K562 (cell line): ENCODE results near the gene CHD2. TPM values are rescaled to one million over a fixed set of nuclear protein-coding genes. Genes with fewer than 3 reads are reported as not detected.

ENCODE experiments used
- ATAC-seq: fragments of 200-7000 bp; cut with Tn5 transposase; 3 replicates; pipeline ENCODE4 v1.9.1; 2020; ENCODE audit warnings: moderate library complexity
- BruUV-seq: library from RNA; stranded (reverse); fragments of 400-500 nt; replicated peaks from 2 replicates; lab custom pipeline; 2021; lab: Mats Ljungman, UMichigan
- CTCF ChIA-PET: fragments of 300-600 bp; formaldehyde crosslinking; extraction: SDS; loops from one replicate; lab custom pipeline; 2021; ENCODE audit warnings: low intra/inter-chr PET ratio; lab: Yijun Ruan, JAX
- POLR2A ChIA-PET: fragments of 300-600, 350-650 bp; sonication (Branson Sonifier 250); formaldehyde crosslinking; extraction: SDS; loops from one replicate; lab custom pipeline; 2021; ENCODE audit warnings: antibody characterized with exemption, inconsistent platforms; lab: Yijun Ruan, JAX
- DNase-seq, 4 experiments: peaks; one replicate each; pipeline versions ENCODE4 v3.0.0 to v3.0.0-alpha.2; 2011 to 2018; ENCODE audit warnings: low spot score in 3 of 4, mixed read lengths in 3 of 4; ENCODE audit errors: extremely low read depth in 1 of 4
- FAIRE-seq: peaks from 2 replicates; lab custom pipeline; 2011; peaks lifted over from hg19 to GRCh38; lab: Jason Lieb, UNC
- H2AFZ ChIP-seq: 2 replicates; pipeline ENCODE4 v1.6.0; 2011; ENCODE audit warnings: low read depth, low read length, control low read depth, inconsistent platforms
- H3K27ac ChIP-seq: fragments of 200-600 bp; 3 replicates; pipeline ENCODE4 v1.8.0; 2011; ENCODE audit warnings: low read depth, mild to moderate bottlenecking, control low read depth, inconsistent platforms, low read length, moderate library complexity, mixed read lengths; ENCODE audit errors: extremely low read depth
- H3K27me3 ChIP-seq, 2 experiments: fragments of 300-600 bp in 1 of 2; 2 replicates in 1 of 2; 3 replicates in 1 of 2; pipeline versions ENCODE4 v1.6.0 to v1.8.0; 2011; ENCODE audit warnings: inconsistent platforms in 2 of 2, low read length in 2 of 2, mild to moderate bottlenecking in 1 of 2, mixed read lengths in 1 of 2, moderate library complexity in 1 of 2; ENCODE audit not compliant: control insufficient read depth in 2 of 2, insufficient read depth in 2 of 2
- H3K36me3 ChIP-seq: fragments of 300-600 bp; 3 replicates; pipeline ENCODE4 v1.8.0; 2011; ENCODE audit warnings: mild to moderate bottlenecking, low read length, inconsistent platforms; ENCODE audit not compliant: control insufficient read depth, insufficient read depth
- H3K4me1 ChIP-seq, 2 experiments: fragments of 200-600 bp in 1 of 2; replicated peaks in 1 of 2; 2 replicates in 1 of 2; 3 replicates in 1 of 2; pipeline versions ENCODE4 v1.5.1 to v1.8.0; 2011; ENCODE audit warnings: inconsistent platforms in 2 of 2, low read length in 2 of 2, mild to moderate bottlenecking in 1 of 2, mixed read lengths in 1 of 2, moderate library complexity in 1 of 2; ENCODE audit not compliant: control insufficient read depth in 2 of 2, insufficient read depth in 2 of 2
- H3K4me2 ChIP-seq: 2 replicates; pipeline ENCODE4 v1.6.1; 2011; ENCODE audit warnings: low read length, control low read depth, inconsistent platforms, mixed read lengths; ENCODE audit not compliant: insufficient read depth
- H3K4me3 ChIP-seq: fragments of 200-600 bp; sonication (generic), shearing (Covaris generic); 2 replicates; pipeline ENCODE4 v1.5.1; 2016; ENCODE audit warnings: control low read depth, inconsistent platforms
- H3K79me2 ChIP-seq: fragments of 200-600 bp; 3 replicates; pipeline ENCODE4 v1.8.0; 2011; ENCODE audit warnings: low read length, inconsistent platforms; ENCODE audit not compliant: control insufficient read depth, insufficient read depth
- H3K9ac ChIP-seq, 2 experiments: 2 replicates each; pipeline versions ENCODE4 v1.6.0 to v1.6.1; 2011; ENCODE audit warnings: low read depth in 2 of 2, low read length in 2 of 2, control low read depth in 1 of 2, inconsistent platforms in 1 of 2, mild to moderate bottlenecking in 1 of 2, mixed read lengths in 1 of 2; ENCODE audit not compliant: insufficient read depth in 1 of 2
- H3K9me1 ChIP-seq: one replicate; pipeline ENCODE4 v1.6.0; 2011; ENCODE audit warnings: inconsistent platforms, mild to moderate bottlenecking, low read length, moderate library complexity; ENCODE audit not compliant: control insufficient read depth, insufficient read depth
- H3K9me3 ChIP-seq: replicated peaks from 2 replicates; pipeline ENCODE4 v1.5.1; 2011; ENCODE audit warnings: low read depth, low read length, inconsistent platforms; ENCODE audit not compliant: control insufficient read depth, insufficient read depth
- H4K20me1 ChIP-seq: replicated peaks from 2 replicates; pipeline ENCODE4 v1.6.1; 2011; ENCODE audit warnings: low read length, inconsistent platforms, mixed read lengths; ENCODE audit not compliant: control insufficient read depth, insufficient read depth
- EGR1 ChIP-seq: fragments of 450-650 bp; conservative IDR thresholded peaks from 2 replicates; pipeline ENCODE4 v1.6.1; 2017; ENCODE audit warnings: mild to moderate bottlenecking
- IRF2 ChIP-seq: sonication (generic); formaldehyde crosslinking; IDR thresholded peaks from 2 replicates; pipeline ENCODE4 v1.8.1; 2022; ENCODE audit warnings: mild to moderate bottlenecking, missing genetic modification reagents
- MCM7 ChIP-seq, 2 experiments: fragments of 450-650 bp; IDR thresholded peaks; 2 replicates each; pipeline ENCODE4 v1.6.1; 2016 to 2018
- NR2F6 ChIP-seq: fragments of 450-650 bp; formaldehyde crosslinking; IDR thresholded peaks from 2 replicates; pipeline ENCODE4 v1.4.0; 2020; ENCODE audit warnings: mild to moderate bottlenecking
- POLR2B ChIP-seq: fragments of 450-650 bp; IDR thresholded peaks from 2 replicates; pipeline ENCODE4 v1.6.1; 2018; ENCODE audit warnings: low read depth; ENCODE audit not compliant: partially characterized antibody
- POLR2H ChIP-seq: IDR thresholded peaks from 2 replicates; pipeline ENCODE4 v1.6.1; 2016; ENCODE audit warnings: missing genetic modification characterization, low read depth, mild to moderate bottlenecking, control low read depth, missing compliant biosample characterization, moderate library complexity
- POLR3G ChIP-seq: IDR thresholded peaks from 2 replicates; pipeline ENCODE4 v1.6.1; 2011; ENCODE audit not compliant: insufficient read length, insufficient replicate concordance; ENCODE audit errors: extremely low read depth
- STAG1 ChIP-seq: sonication (generic); formaldehyde crosslinking; IDR thresholded peaks from 2 replicates; pipeline ENCODE4 v1.5.0; 2020; ENCODE audit warnings: missing genetic modification reagents, borderline replicate concordance
- TFAM ChIP-seq: fragments of 250-450 bp; sonication (Bioruptor Pico); conservative IDR thresholded peaks from 2 replicates; pipeline ENCODE4 v1.5.0; 2021; ENCODE audit warnings: mild to moderate bottlenecking, moderate library complexity
- WGBS: fragments of 100-300 bp; shearing (Covaris generic); methylation state at CpG from one replicate; pipeline ENCODE4 v1.1.6; 2016; ENCODE audit warnings: low coverage, mixed read lengths; ENCODE audit not compliant: insufficient coverage; ENCODE audit errors: missing lambda C conversion rate; 5-methylcytosine and 5-hydroxymethylcytosine counted together
- in situ Hi-C: fragments of 300-500 bp; cut with MboI; formaldehyde crosslinking; loops from 4 replicates; pipeline ENCODE4 v1.15.0; 2018; ENCODE audit warnings: inconsistent platforms, mixed read lengths
- intact Hi-C: fragments of 100-400 bp; cut with micrococcal nuclease; formaldehyde crosslinking; loops from 2 replicates; pipeline ENCODE4 v1.14.2; 2022
- polyA plus RNA-seq, 8 experiments: library from polyadenylated mRNA; depleted of rRNA in 4 of 8; stranded (reverse) in 5 of 8; unstranded in 3 of 8; fragments of >200 nt; fragmentation: Nextera tagmentation in 2 of 8; fragmentation: Illumina TruSeq in 1 of 8; extraction: Ambion mirVana in 2 of 8; extraction: Trizol in 1 of 8; gene quantifications; 2 replicates each; pipeline versions ENCODE4 v1.2.1 to v1.2.3, GENCODE V29; 2011 to 2014; ENCODE audit warnings: inconsistent platforms in 1 of 8, missing spikeins in 1 of 8
- total RNA-seq, 7 experiments: library from RNA; depleted of rRNA in 6 of 7; stranded (reverse); fragments of >200 nt in 6 of 7; fragmentation: Illumina TruSeq in 2 of 7; extraction: Trizol in 2 of 7; gene quantifications; 2 replicates each; pipeline versions ENCODE4 v1.2.1 to v1.2.3, GENCODE V29; 2011 to 2021; ENCODE audit warnings: low replicate concordance in 1 of 7
- TF ChIP-seq, protein P1 (sequence below): fragments of 450-650 bp; IDR thresholded peaks from 2 replicates; pipeline ENCODE4 v1.6.1; 2017; ENCODE audit warnings: antibody characterized with exemption, mild to moderate bottlenecking
- TF ChIP-seq, protein P2 (sequence below): fragments of 200-800 bp; sonication (Bioruptor generic); IDR thresholded peaks from 2 replicates; pipeline ENCODE4 v1.6.1; 2017; ENCODE audit warnings: missing genetic modification characterization, missing compliant biosample characterization

The CHD2 gene
- total and polyA plus RNA-seq, 9 of the 15 experiments (the other 6 are each of a cell fraction or from before 2014, with no cell fraction given), result 38.9 to 70.8 (median 56.2) TPM

DNA sequence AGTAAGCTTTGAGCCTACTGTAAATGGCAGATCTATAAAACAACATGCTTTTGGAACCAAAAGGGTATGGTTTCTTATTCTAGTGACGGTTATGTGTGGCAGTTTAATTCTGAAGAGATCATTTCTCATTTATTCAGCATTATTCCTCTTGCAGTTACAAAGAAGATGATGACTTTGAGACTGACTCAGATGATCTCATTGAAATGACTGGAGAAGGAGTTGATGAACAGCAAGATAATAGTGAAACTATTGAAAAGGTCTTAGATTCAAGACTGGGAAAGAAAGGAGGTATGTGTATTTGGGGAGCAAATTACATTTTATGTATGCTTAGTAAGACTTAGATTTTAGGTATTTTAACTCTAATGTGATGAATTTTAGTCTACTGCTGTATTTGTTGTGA is 41.5 kb downstream of the CHD2 start:
- no TSS peak for BruUV-seq
- TF ChIP-seq POLR3G, result no peak
- no peak for TF ChIP-seq MCM7 (IDR thresholded peaks at IDR 0.05)
- 0 out of 2 replicates have a peak, but pooled peaks have one; percentile 24 for TF ChIP-seq POLR2H
- FAIRE-seq (peak; percentile 23), ATAC-seq (no peak), DNase-seq (no peak)
- ChIA-PET POLR2A (interaction anchor here (0.7 to 1.1 kb wide), 2 partner anchors 11 to 20 kb away, joined by 3 read pairs; no protein-coding TSS in a partner anchor), CTCF (no interaction called here)
- Histone ChIP-seq H3K27me3 (no peaks in the 10 kb centered on the region), H3K27ac (no peak overlapping the region), H3K4me1 (no peaks in the 10 kb centered on the region), H3K79me2 (no peaks in the 10 kb centered on the region; the same call in 2 of the 3 replicates), H3K9ac (no peak overlapping the region), H3K4me2 (no peak overlapping the region), H3K36me3 (peaks cover 96% of the 10 kb centered on the region), H3K9me1 (no peaks in the 10 kb centered on the region), H2AFZ (no peak overlapping the region), H3K9me3 (no peaks in the 10 kb centered on the region; the same call in 1 of the 2 replicates), H4K20me1 (no peaks in the 10 kb centered on the region), H3K4me3 (no peak overlapping the region)
- WGBS, result 95% methylated on average over 1 of the region's 1 CpG
- in situ Hi-C loops, result no loop called here
- intact Hi-C loops, result no loop called here

DNA sequence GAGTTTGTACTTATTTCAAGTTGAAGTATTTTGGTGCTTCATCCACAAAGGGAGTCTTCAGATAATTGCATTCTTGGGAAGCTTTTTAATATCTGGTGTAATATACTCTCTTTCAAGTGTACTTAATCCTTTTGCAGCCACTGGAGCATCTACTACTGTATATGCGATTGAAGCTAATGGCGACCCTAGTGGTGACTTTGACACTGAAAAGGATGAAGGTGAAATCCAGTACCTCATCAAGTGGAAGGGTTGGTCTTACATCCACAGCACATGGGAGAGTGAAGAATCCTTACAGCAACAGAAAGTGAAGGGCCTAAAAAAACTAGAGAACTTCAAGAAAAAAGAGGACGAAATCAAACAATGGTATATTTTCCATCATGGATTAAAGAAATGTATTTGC is 42.6 kb downstream of the CHD2 start:
- 0 out of 3 replicates have a peak, but pooled peaks have one; percentile 15 for ATAC-seq
- H4K20me1 ChIP-seq, result no peaks in the 10 kb centered on the region
- intact Hi-C loops, result no loop called here
- H3K36me3 ChIP-seq, result peaks cover 96% of the 10 kb centered on the region
- POLR2A ChIA-PET, result interaction anchor here (0.7 kb wide), 1 partner anchor 12 kb away, joined by 3 read pairs; no protein-coding TSS in a partner anchor
- H3K4me2 ChIP-seq, result no peak overlapping the region
- no peak overlapping the region for H3K9ac ChIP-seq
- H2AFZ ChIP-seq, result no peak overlapping the region
- FAIRE-seq, result no peak
- WGBS, result 95% methylated on average over 3 of the region's 3 CpGs
- H3K4me1 ChIP-seq, result no peaks in the 10 kb centered on the region
- H3K4me3 ChIP-seq, result no peak overlapping the region
- no peak for DNase-seq
- no peaks in the 10 kb centered on the region for H3K9me1 ChIP-seq
- no peaks in the 10 kb centered on the region; the same call in none of the 2 replicates for H3K9me3 ChIP-seq
- H3K79me2 ChIP-seq, result no peaks in the 10 kb centered on the region; the same call in 2 of the 3 replicates
- H3K27ac ChIP-seq, result no peak overlapping the region
- CTCF ChIA-PET, result no interaction called here
- BruUV-seq, result no TSS peak
- in situ Hi-C loops, result no loop called here
- no peaks in the 10 kb centered on the region for H3K27me3 ChIP-seq
- TF ChIP-seq, protein P1, sequence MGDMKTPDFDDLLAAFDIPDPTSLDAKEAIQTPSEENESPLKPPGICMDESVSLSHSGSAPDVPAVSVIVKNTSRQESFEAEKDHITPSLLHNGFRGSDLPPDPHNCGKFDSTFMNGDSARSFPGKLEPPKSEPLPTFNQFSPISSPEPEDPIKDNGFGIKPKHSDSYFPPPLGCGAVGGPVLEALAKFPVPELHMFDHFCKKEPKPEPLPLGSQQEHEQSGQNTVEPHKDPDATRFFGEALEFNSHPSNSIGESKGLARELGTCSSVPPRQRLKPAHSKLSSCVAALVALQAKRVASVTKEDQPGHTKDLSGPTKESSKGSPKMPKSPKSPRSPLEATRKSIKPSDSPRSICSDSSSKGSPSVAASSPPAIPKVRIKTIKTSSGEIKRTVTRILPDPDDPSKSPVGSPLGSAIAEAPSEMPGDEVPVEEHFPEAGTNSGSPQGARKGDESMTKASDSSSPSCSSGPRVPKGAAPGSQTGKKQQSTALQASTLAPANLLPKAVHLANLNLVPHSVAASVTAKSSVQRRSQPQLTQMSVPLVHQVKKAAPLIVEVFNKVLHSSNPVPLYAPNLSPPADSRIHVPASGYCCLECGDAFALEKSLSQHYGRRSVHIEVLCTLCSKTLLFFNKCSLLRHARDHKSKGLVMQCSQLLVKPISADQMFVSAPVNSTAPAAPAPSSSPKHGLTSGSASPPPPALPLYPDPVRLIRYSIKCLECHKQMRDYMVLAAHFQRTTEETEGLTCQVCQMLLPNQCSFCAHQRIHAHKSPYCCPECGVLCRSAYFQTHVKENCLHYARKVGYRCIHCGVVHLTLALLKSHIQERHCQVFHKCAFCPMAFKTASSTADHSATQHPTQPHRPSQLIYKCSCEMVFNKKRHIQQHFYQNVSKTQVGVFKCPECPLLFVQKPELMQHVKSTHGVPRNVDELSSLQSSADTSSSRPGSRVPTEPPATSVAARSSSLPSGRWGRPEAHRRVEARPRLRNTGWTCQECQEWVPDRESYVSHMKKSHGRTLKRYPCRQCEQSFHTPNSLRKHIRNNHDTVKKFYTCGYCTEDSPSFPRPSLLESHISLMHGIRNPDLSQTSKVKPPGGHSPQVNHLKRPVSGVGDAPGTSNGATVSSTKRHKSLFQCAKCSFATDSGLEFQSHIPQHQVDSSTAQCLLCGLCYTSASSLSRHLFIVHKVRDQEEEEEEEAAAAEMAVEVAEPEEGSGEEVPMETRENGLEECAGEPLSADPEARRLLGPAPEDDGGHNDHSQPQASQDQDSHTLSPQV, result no peak
- TF ChIP-seq NR2F6 (CRISPR knock-in tag) (no peak), TFAM (CRISPR knock-in tag) (no peak), POLR2B (no peak), EGR1 (no peak), IRF2 (CRISPR knock-in tag) (no peak), STAG1 (CRISPR knock-in tag) (no peak)
- TF ChIP-seq, protein P2, sequence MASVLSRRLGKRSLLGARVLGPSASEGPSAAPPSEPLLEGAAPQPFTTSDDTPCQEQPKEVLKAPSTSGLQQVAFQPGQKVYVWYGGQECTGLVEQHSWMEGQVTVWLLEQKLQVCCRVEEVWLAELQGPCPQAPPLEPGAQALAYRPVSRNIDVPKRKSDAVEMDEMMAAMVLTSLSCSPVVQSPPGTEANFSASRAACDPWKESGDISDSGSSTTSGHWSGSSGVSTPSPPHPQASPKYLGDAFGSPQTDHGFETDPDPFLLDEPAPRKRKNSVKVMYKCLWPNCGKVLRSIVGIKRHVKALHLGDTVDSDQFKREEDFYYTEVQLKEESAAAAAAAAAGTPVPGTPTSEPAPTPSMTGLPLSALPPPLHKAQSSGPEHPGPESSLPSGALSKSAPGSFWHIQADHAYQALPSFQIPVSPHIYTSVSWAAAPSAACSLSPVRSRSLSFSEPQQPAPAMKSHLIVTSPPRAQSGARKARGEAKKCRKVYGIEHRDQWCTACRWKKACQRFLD (CRISPR knock-in tag), result no peak
